IMR-90 (cell line): ENCODE data around the gene WIPF2. TPM values are rescaled to one million over a fixed set of nuclear protein-coding genes. Genes with fewer than 3 reads are reported as not detected.
"Not testable (repeated sequence)": the region's sequence is repeated elsewhere in the genome, so short reads cannot be mapped to it uniquely, and the experiment has no call there.

Experiments used
- ATAC-seq: fragments of 200-7000 bp; cut with Tn5 transposase; 2 replicates; pipeline ENCODE4 v1.9.1; 2020; ENCODE audit warnings: low read depth, mild to moderate bottlenecking, moderate library complexity
- BruUV-seq: library from RNA; stranded (reverse); fragments of 400-500 nt; replicated peaks from 2 replicates; lab custom pipeline; 2021; lab: Mats Ljungman, UMichigan
- CTCF ChIA-PET: fragments of 300-600 bp; formaldehyde crosslinking; extraction: SDS; loops from one replicate; lab custom pipeline; 2021; ENCODE audit warnings: antibody characterized with exemption; lab: Yijun Ruan, JAX
- POLR2A ChIA-PET: fragments of 300-600 bp; sonication (Branson Sonifier 250); formaldehyde crosslinking; loops from one replicate; lab custom pipeline; 2022; ENCODE audit warnings: antibody characterized with exemption; ENCODE audit not compliant: unreplicated experiment; lab: Charles Lee
- DNase-seq: peaks from one replicate; pipeline ENCODE4 v3.0.0; 2013
- H2AFZ ChIP-seq: replicated peaks from 2 replicates; pipeline ENCODE3; 2013; ENCODE audit warnings: low read length, mild to moderate bottlenecking; ENCODE audit not compliant: poor library complexity
- H2AK5ac ChIP-seq: 2 replicates; pipeline ENCODE4 v1.6.1; 2013; ENCODE audit warnings: low read depth, low read length, inconsistent platforms
- H2AK9ac ChIP-seq: replicated peaks from 2 replicates; pipeline ENCODE3; 2013; ENCODE audit warnings: mild to moderate bottlenecking, low read depth, low read length, moderate library complexity; ENCODE audit not compliant: poor library complexity
- H2BK120ac ChIP-seq: 2 replicates; pipeline ENCODE4 v1.6.1; 2013; ENCODE audit warnings: low read depth, low read length, inconsistent platforms
- H2BK15ac ChIP-seq: 3 replicates; pipeline ENCODE4 v1.6.1; 2013; ENCODE audit warnings: low read depth, low read length, inconsistent platforms
- H2BK20ac ChIP-seq: 2 replicates; pipeline ENCODE4 v1.6.1; 2013; ENCODE audit warnings: low read depth, mild to moderate bottlenecking, inconsistent platforms, low read length, moderate library complexity
- H2BK5ac ChIP-seq: 2 replicates; pipeline ENCODE4 v1.6.1; 2013; ENCODE audit warnings: mild to moderate bottlenecking, low read depth, low read length, inconsistent platforms; ENCODE audit not compliant: poor library complexity, severe bottlenecking
- H3K14ac ChIP-seq: replicated peaks from 2 replicates; pipeline ENCODE4 v1.6.1; 2013; ENCODE audit warnings: low read depth, low read length, inconsistent platforms
- H3K18ac ChIP-seq: 2 replicates; pipeline ENCODE4 v1.6.1; 2013; ENCODE audit warnings: low read depth, low read length, control low read depth
- H3K23ac ChIP-seq: 2 replicates; pipeline ENCODE4 v1.6.1; 2013; ENCODE audit warnings: low read depth, low read length, inconsistent platforms
- H3K27ac ChIP-seq: 2 replicates; pipeline ENCODE4 v1.5.1; 2013; ENCODE audit warnings: mild to moderate bottlenecking, control low read depth, low read length; ENCODE audit not compliant: insufficient read depth
- H3K27me3 ChIP-seq: 2 replicates; pipeline ENCODE4 v1.6.1; 2013; ENCODE audit warnings: low read length; ENCODE audit not compliant: control insufficient read depth, insufficient read depth
- H3K36me3 ChIP-seq: 2 replicates; pipeline ENCODE4 v1.6.1; 2013; ENCODE audit warnings: low read length, mixed read lengths; ENCODE audit not compliant: control insufficient read depth, insufficient read depth
- H3K4ac ChIP-seq: 2 replicates; pipeline ENCODE4 v1.6.1; 2013; ENCODE audit warnings: low read depth, low read length, inconsistent platforms
- H3K4me1 ChIP-seq: 2 replicates; pipeline ENCODE4 v1.6.1; 2013; ENCODE audit warnings: low read length, mixed read lengths; ENCODE audit not compliant: control insufficient read depth, insufficient read depth
- H3K4me2 ChIP-seq: 2 replicates; pipeline ENCODE4 v1.6.1; 2013; ENCODE audit warnings: low read depth, mild to moderate bottlenecking, control low read depth, low read length, moderate library complexity
- H3K4me3 ChIP-seq: 2 replicates; pipeline ENCODE4 v1.5.1; 2013; ENCODE audit warnings: low read depth, mild to moderate bottlenecking, control low read depth, low read length, moderate library complexity; ENCODE audit not compliant: insufficient read depth
- H3K56ac ChIP-seq: 2 replicates; pipeline ENCODE4 v1.6.1; 2013; ENCODE audit warnings: low read length, inconsistent platforms; ENCODE audit not compliant: insufficient read depth; ENCODE audit errors: extremely low read depth
- H3K79me1 ChIP-seq, 2 experiments: 2 replicates each; pipeline ENCODE4 v1.6.1; 2013; ENCODE audit warnings: low read length in 2 of 2, inconsistent platforms in 1 of 2, low read depth in 1 of 2
- H3K9ac ChIP-seq: 2 replicates; pipeline ENCODE4 v1.6.1; 2013; ENCODE audit warnings: low read depth, low read length, control low read depth
- H3K9me1 ChIP-seq: 2 replicates; pipeline ENCODE4 v1.6.1; 2013; ENCODE audit warnings: low read length, inconsistent platforms; ENCODE audit not compliant: insufficient read depth
- H3K9me3 ChIP-seq: 2 replicates; pipeline ENCODE4 v1.6.1; 2013; ENCODE audit warnings: low read length; ENCODE audit not compliant: control insufficient read depth, insufficient read depth
- H4K20me1 ChIP-seq: 2 replicates; pipeline ENCODE4 v1.6.1; 2013; ENCODE audit warnings: low read length, inconsistent platforms; ENCODE audit not compliant: insufficient read depth
- H4K5ac ChIP-seq: 2 replicates; pipeline ENCODE4 v1.6.1; 2013; ENCODE audit warnings: mild to moderate bottlenecking, low read depth, low read length, control low read depth
- H4K8ac ChIP-seq, 2 experiments: 2 replicates each; pipeline ENCODE4 v1.6.1; 2013; ENCODE audit warnings: low read depth in 2 of 2, low read length in 2 of 2, control low read depth in 1 of 2, inconsistent platforms in 1 of 2
- H4K91ac ChIP-seq: 2 replicates; pipeline ENCODE4 v1.6.1; 2013; ENCODE audit warnings: low read depth, low read length, inconsistent platforms; ENCODE audit not compliant: insufficient read depth
- WGBS, 2 experiments: methylation state at CpG; one replicate each; pipeline versions ENCODE4 v1.1.5 to v1.1.7; 2013; ENCODE audit warnings: missing lambda C conversion rate in 2 of 2; ENCODE audit not compliant: insufficient read length in 1 of 2; ENCODE audit errors: extremely low coverage in 2 of 2; 5-methylcytosine and 5-hydroxymethylcytosine counted together
- dilution Hi-C: fragments of 300-500 bp; cut with HindIII; formaldehyde crosslinking; loops from one replicate; pipeline ENCODE4 v1.14.3; 2018; ENCODE audit warnings: low sequenced_read_pairs; ENCODE audit not compliant: unreplicated experiment
- in situ Hi-C: fragments of 300-500 bp; cut with MboI; formaldehyde crosslinking; loops from 3 replicates; pipeline ENCODE4 v1.14.3; 2019; ENCODE audit warnings: low sequenced_read_pairs, inconsistent platforms, mixed read lengths
- intact Hi-C: fragments of 100-400 bp; cut with micrococcal nuclease; formaldehyde crosslinking; loops from 2 replicates; pipeline ENCODE4 v1.10.0; 2022
- polyA plus RNA-seq, 3 experiments: library from polyadenylated mRNA; depleted of rRNA; stranded (reverse); fragments of >200 nt; gene quantifications; 2 replicates each; pipeline ENCODE4 v1.2.3, GENCODE V29; 2012; ENCODE audit warnings: low replicate concordance in 1 of 3
- total RNA-seq: library from RNA; depleted of rRNA; stranded (reverse); fragments of >200 nt; gene quantifications from 2 replicates; pipeline ENCODE4 v1.2.3, GENCODE V29; 2012

WIPF2 gene
- total and polyA plus RNA-seq, 2 of the 4 experiments (the other 2 are of a cell fraction): 2.0 to 8.9 TPM

DNA sequence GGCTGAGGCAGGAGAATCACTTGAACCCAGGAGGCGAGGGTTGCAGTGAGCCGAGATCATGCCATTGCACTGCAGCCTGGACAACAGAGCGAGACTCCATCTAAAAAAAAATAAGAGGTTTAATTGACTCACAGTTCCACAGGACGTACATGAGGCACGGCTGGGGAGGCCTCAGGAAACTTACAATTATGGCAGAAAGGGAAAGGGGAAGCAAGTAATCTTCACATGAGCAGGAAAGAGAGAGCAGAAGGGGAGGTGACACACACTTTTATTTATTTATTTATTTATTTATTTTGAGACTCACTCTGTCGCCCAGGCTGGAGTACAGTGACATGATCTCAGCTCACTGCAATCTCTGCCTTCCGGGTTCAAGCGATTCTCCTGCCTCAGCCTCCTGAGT, 12.9 kb upstream of the WIPF2 start:
- H3K4ac ChIP-seq, H2AK9ac ChIP-seq, H4K8ac ChIP-seq, H4K20me1 ChIP-seq, H2BK15ac ChIP-seq, ATAC-seq, H4K91ac ChIP-seq, DNase-seq, H3K79me1 ChIP-seq, H3K9me3 ChIP-seq, H3K23ac ChIP-seq, H3K56ac ChIP-seq, BruUV-seq, CTCF ChIA-PET, H2BK20ac ChIP-seq, H3K9ac ChIP-seq, H4K5ac ChIP-seq, H3K4me2 ChIP-seq, H2BK120ac ChIP-seq, H2BK5ac ChIP-seq, H3K4me3 ChIP-seq, H3K36me3 ChIP-seq, H2AK5ac ChIP-seq, H3K27me3 ChIP-seq, H3K27ac ChIP-seq, POLR2A ChIA-PET, dilution Hi-C loops, H3K9me1 ChIP-seq, H2AFZ ChIP-seq, H3K18ac ChIP-seq, H3K14ac ChIP-seq: not testable (repeated sequence)
- WGBS, 2 experiments: no CpG with 5 or more reads among the region's 8 CpGs
- intact Hi-C loops (loop anchor here (10.0 kb wide), 1 partner anchor 49 kb away; no protein-coding TSS in a partner anchor), in situ Hi-C loops (loop anchor here (5.0 kb wide), 1 partner anchor 86 kb away; no protein-coding TSS in a partner anchor)
- H3K4me1 ChIP-seq: peaks cover 15% of the 10 kb centered on the region
